ENCODE measurements around the gene TBC1D5. TPM values are rescaled to one million over a fixed set of nuclear protein-coding genes. Genes with fewer than 3 reads are reported as not detected.

Gene TBC1D5
- total and polyA plus RNA-seq, 2 experiments from 2014 or later, result 31.0 to 69.9 TPM

GRCh38 chr3:17302170-17302569 is 440.3 kb downstream of the TBC1D5 start:
- 0 out of 2 replicates have a peak, but pooled peaks cover 2% of the 10 kb centered on the region for H3K36me3 ChIP-seq (ENCODE audit: low read depth)
- H3K9ac ChIP-seq, result no peak overlapping the region
- in situ Hi-C loops (cut with MboI), result no loop called here
- no peaks in the 10 kb centered on the region for H3K9me2 ChIP-seq (ENCODE audit: insufficient read depth)
- H3K4me3 ChIP-seq, result no peak overlapping the region
- TF ChIP-seq EZH2phosphoT487 (IDR thresholded peaks at IDR 0.05; ENCODE audit: insufficient read depth, low read depth) (no peak), EZH2 (IDR thresholded peaks at IDR 0.05; ENCODE audit: insufficient read depth, poor library complexity, severe bottlenecking) (no peak)
- H3K4me1 ChIP-seq (ENCODE audit: insufficient read depth), result no peaks in the 10 kb centered on the region
- H3K79me2 ChIP-seq (ENCODE audit: insufficient read depth), result no peaks in the 10 kb centered on the region
- H2AFZ ChIP-seq, result no peak overlapping the region
- H3F3A ChIP-seq (ENCODE audit: insufficient read depth), result no peaks in the 10 kb centered on the region
- no peaks in the 10 kb centered on the region for H3K27me3 ChIP-seq (replicated peaks; ENCODE audit: insufficient read depth)
- WGBS, 2 experiments (ENCODE audit: low coverage in 1 of 2, low lambda C conversion rate in 2 of 2, missing lambda C conversion rate in 2 of 2), result 88 to 90% methylated on average over 2 of the region's 2 CpGs
- H3K27ac ChIP-seq, result no peak overlapping the region
- H3K4me2 ChIP-seq (ENCODE audit: unreplicated experiment), result no peak overlapping the region
- no peaks in the 10 kb centered on the region for H3K9me3 ChIP-seq (ENCODE audit: low read depth)
- DNase-seq, result no peak
- H4K20me1 ChIP-seq (ENCODE audit: insufficient read depth), result no peaks in the 10 kb centered on the region

GRCh38 chr3:17301271-17301670 is 441.2 kb downstream of the TBC1D5 start:
- Histone ChIP-seq H3K4me3 (no peak overlapping the region), H4K20me1 (ENCODE audit: insufficient read depth) (no peaks in the 10 kb centered on the region), H3K4me1 (ENCODE audit: insufficient read depth) (no peaks in the 10 kb centered on the region), H3K9me3 (ENCODE audit: low read depth) (no peaks in the 10 kb centered on the region), H3F3A (ENCODE audit: insufficient read depth) (no peaks in the 10 kb centered on the region), H2AFZ (no peak overlapping the region), H3K9me2 (ENCODE audit: insufficient read depth) (no peaks in the 10 kb centered on the region), H3K36me3 (ENCODE audit: low read depth) (no peaks in the 10 kb centered on the region), H3K79me2 (ENCODE audit: insufficient read depth) (no peaks in the 10 kb centered on the region), H3K4me2 (ENCODE audit: unreplicated experiment) (no peak overlapping the region), H3K27me3 (replicated peaks; ENCODE audit: insufficient read depth) (no peaks in the 10 kb centered on the region), H3K27ac (no peak overlapping the region), H3K9ac (no peak overlapping the region)
- TF ChIP-seq EZH2phosphoT487 (IDR thresholded peaks at IDR 0.05; ENCODE audit: insufficient read depth, low read depth) (no peak), EZH2 (IDR thresholded peaks at IDR 0.05; ENCODE audit: insufficient read depth, poor library complexity, severe bottlenecking) (no peak)
- in situ Hi-C loops (cut with MboI), result no loop called here
- WGBS, 2 experiments (ENCODE audit: low coverage in 1 of 2, low lambda C conversion rate in 2 of 2, missing lambda C conversion rate in 2 of 2), result 95% methylated on average over 2 of the region's 2 CpGs
- DNase-seq, result no peak

GRCh38 chr3:17300441-17300840 is 442.0 kb downstream of the TBC1D5 start:
- H4K20me1 ChIP-seq (ENCODE audit: insufficient read depth), result no peaks in the 10 kb centered on the region
- H3K79me2 ChIP-seq (ENCODE audit: insufficient read depth), result no peaks in the 10 kb centered on the region
- H3K4me1 ChIP-seq (ENCODE audit: insufficient read depth), result no peaks in the 10 kb centered on the region
- H2AFZ ChIP-seq, result no peak overlapping the region
- no peaks in the 10 kb centered on the region for H3K36me3 ChIP-seq (ENCODE audit: low read depth)
- no peaks in the 10 kb centered on the region for H3K27me3 ChIP-seq (replicated peaks; ENCODE audit: insufficient read depth)
- no peak overlapping the region for H3K9ac ChIP-seq
- no peak overlapping the region for H3K27ac ChIP-seq
- WGBS, 2 experiments (ENCODE audit: low coverage in 1 of 2, low lambda C conversion rate in 2 of 2, missing lambda C conversion rate in 2 of 2), result 92 to 93% methylated on average over 4 of the region's 4 CpGs
- TF ChIP-seq EZH2 (IDR thresholded peaks at IDR 0.05; ENCODE audit: insufficient read depth, poor library complexity, severe bottlenecking) (no peak), EZH2phosphoT487 (IDR thresholded peaks at IDR 0.05; ENCODE audit: insufficient read depth, low read depth) (no peak)
- DNase-seq, result no peak
- in situ Hi-C loops (cut with MboI), result no loop called here
- H3F3A ChIP-seq (ENCODE audit: insufficient read depth), result no peaks in the 10 kb centered on the region
- H3K4me3 ChIP-seq, result no peak overlapping the region
- no peak overlapping the region for H3K4me2 ChIP-seq (ENCODE audit: unreplicated experiment)
- H3K9me3 ChIP-seq (ENCODE audit: low read depth), result no peaks in the 10 kb centered on the region
- no peaks in the 10 kb centered on the region for H3K9me2 ChIP-seq (ENCODE audit: insufficient read depth)

- no peak overlapping the region for H3K4me2 ChIP-seq (ENCODE audit: unreplicated experiment)
- DNase-seq, result no peak
- no peaks in the 10 kb centered on the region for H3K36me3 ChIP-seq (ENCODE audit: low read depth)
- no peak overlapping the region for H3K9ac ChIP-seq
- H4K20me1 ChIP-seq (ENCODE audit: insufficient read depth), result no peaks in the 10 kb centered on the region
- no peaks in the 10 kb centered on the region for H3K4me1 ChIP-seq (ENCODE audit: insufficient read depth)
- no peak overlapping the region for H2AFZ ChIP-seq
- H3K9me2 ChIP-seq (ENCODE audit: insufficient read depth), result no peaks in the 10 kb centered on the region
- no peak for TF ChIP-seq EZH2phosphoT487 (IDR thresholded peaks at IDR 0.05; ENCODE audit: insufficient read depth, low read depth)
- TF ChIP-seq EZH2 (IDR thresholded peaks at IDR 0.05; ENCODE audit: insufficient read depth, poor library complexity, severe bottlenecking), result no peak
- in situ Hi-C loops (cut with MboI), result no loop called here
- no peaks in the 10 kb centered on the region for H3K79me2 ChIP-seq (ENCODE audit: insufficient read depth)
- no peak overlapping the region for H3K4me3 ChIP-seq
- no peak overlapping the region for H3K27ac ChIP-seq
- no peaks in the 10 kb centered on the region for H3K27me3 ChIP-seq (replicated peaks; ENCODE audit: insufficient read depth)
- H3F3A ChIP-seq (ENCODE audit: insufficient read depth), result no peaks in the 10 kb centered on the region
- H3K9me3 ChIP-seq (ENCODE audit: low read depth), result no peaks in the 10 kb centered on the region
These were observed 444.4 kb downstream of the TBC1D5 start for GRCh38 chr3:17298038-17298437.

GRCh38 chr3:17292556-17292955 is 449.9 kb downstream of the TBC1D5 start:
- in situ Hi-C loops (cut with MboI), result no loop called here

More at GRCh38 chr3:17292556-17292955, 449.9 kb downstream of the TBC1D5 start:
- no peaks in the 10 kb centered on the region for H3K27me3 ChIP-seq (replicated peaks; ENCODE audit: insufficient read depth)
- TF ChIP-seq EZH2phosphoT487 (IDR thresholded peaks at IDR 0.05; ENCODE audit: insufficient read depth, low read depth), result no peak
- TF ChIP-seq EZH2 (IDR thresholded peaks at IDR 0.05; ENCODE audit: insufficient read depth, poor library complexity, severe bottlenecking), result no peak
- no peaks in the 10 kb centered on the region for H3K9me2 ChIP-seq (ENCODE audit: insufficient read depth)
- no peaks in the 10 kb centered on the region for H3K79me2 ChIP-seq (ENCODE audit: insufficient read depth)
- no peaks in the 10 kb centered on the region for H3K9me3 ChIP-seq (ENCODE audit: low read depth)
- no peak overlapping the region for H3K4me2 ChIP-seq (ENCODE audit: unreplicated experiment)
- H3K9ac ChIP-seq, result no peak overlapping the region
- H4K20me1 ChIP-seq (ENCODE audit: insufficient read depth), result no peaks in the 10 kb centered on the region
- H2AFZ ChIP-seq, result no peak overlapping the region
- no peaks in the 10 kb centered on the region for H3F3A ChIP-seq (ENCODE audit: insufficient read depth)
- H3K4me3 ChIP-seq, result no peak overlapping the region
- no peaks in the 10 kb centered on the region for H3K4me1 ChIP-seq (ENCODE audit: insufficient read depth)
- H3K27ac ChIP-seq, result no peak overlapping the region
- no peaks in the 10 kb centered on the region for H3K36me3 ChIP-seq (ENCODE audit: low read depth)
- no peak for DNase-seq

Data from GM23248 (cell line).